GM12878 (cell line): ENCODE measurements around the gene SFMBT1. TPM values are rescaled to one million over a fixed set of nuclear protein-coding genes. Genes with fewer than 3 reads are reported as not detected.

Source experiments
- BACH1 ChIP-seq: fragments of 450-650 bp; IDR thresholded peaks from 2 replicates; pipeline ENCODE4 v1.6.1; 2017; ENCODE audit warnings: mild to moderate bottlenecking, borderline replicate concordance
- EGR1 ChIP-seq, 2 experiments: IDR thresholded peaks; 1 replicate in 1 of 2; 2 replicates in 1 of 2; pipeline ENCODE4 v1.6.1; 2011 to 2012; ENCODE audit warnings: low read depth in 2 of 2, low read length in 2 of 2, borderline replicate concordance in 1 of 2, mild to moderate bottlenecking in 1 of 2, moderate library complexity in 1 of 2
- KLF5 ChIP-seq: fragments of 450-650 bp; IDR thresholded peaks from 2 replicates; pipeline ENCODE4 v1.6.1; 2014; ENCODE audit warnings: mild to moderate bottlenecking; ENCODE audit not compliant: partially characterized antibody
- MEF2B ChIP-seq: fragments of 450-650 bp; IDR thresholded peaks from 2 replicates; pipeline ENCODE4 v1.6.1; 2018; ENCODE audit warnings: mild to moderate bottlenecking, moderate library complexity; ENCODE audit not compliant: partially characterized antibody, poor library complexity, severe bottlenecking
- MTA2 ChIP-seq: fragments of 450-650 bp; IDR thresholded peaks from 2 replicates; pipeline ENCODE4 v1.6.1; 2016; ENCODE audit warnings: low read depth, mild to moderate bottlenecking, moderate library complexity
- RAD21 ChIP-seq: IDR thresholded peaks from 2 replicates; pipeline ENCODE4 v1.6.1; 2011; ENCODE audit warnings: mild to moderate bottlenecking, low read depth, low read length, moderate library complexity; ENCODE audit not compliant: insufficient read depth
- SMC3 ChIP-seq: IDR thresholded peaks from 2 replicates; pipeline ENCODE4 v1.6.1; 2011; ENCODE audit warnings: low read length, improper control_type of control experiment, borderline replicate concordance
- SRF ChIP-seq, 2 experiments: IDR thresholded peaks; 2 replicates each; pipeline ENCODE4 v1.6.1; 2011; ENCODE audit warnings: low read depth in 2 of 2, low read length in 2 of 2, mild to moderate bottlenecking in 1 of 2, moderate library complexity in 1 of 2
- TCF3 ChIP-seq: IDR thresholded peaks from 2 replicates; pipeline ENCODE4 v1.6.1; 2012; ENCODE audit warnings: low read depth, mild to moderate bottlenecking, low read length, borderline replicate concordance; ENCODE audit not compliant: insufficient read depth
- YBX1 ChIP-seq: fragments of 450-650 bp; IDR thresholded peaks from 2 replicates; pipeline ENCODE4 v1.6.1; 2016; ENCODE audit warnings: antibody characterized with exemption
- ZNF24 ChIP-seq: fragments of 450-650 bp; IDR thresholded peaks from 2 replicates; pipeline ENCODE4 v1.6.1; 2017; ENCODE audit warnings: antibody characterized with exemption, mild to moderate bottlenecking
- polyA plus RNA-seq, 11 experiments: library from polyadenylated mRNA; depleted of rRNA in 4 of 11; unstranded in 6 of 11; stranded (reverse) in 5 of 11; fragments of >200 nt; fragmentation: Nextera tagmentation in 4 of 11; fragmentation: Illumina TruSeq in 1 of 11; extraction: Ambion mirVana in 4 of 11; extraction: Trizol in 1 of 11; gene quantifications; 1 replicate in 1 of 11; 2 replicates in 10 of 11; pipeline versions ENCODE4 v1.2.1 to v1.2.3, GENCODE V29; 2011 to 2016; ENCODE audit warnings: inconsistent platforms in 2 of 11, missing spikeins in 2 of 11, low read depth in 1 of 11
- total RNA-seq, 4 experiments: library from RNA; depleted of rRNA in 3 of 4; stranded (reverse); fragments of >200 nt in 3 of 4; fragmentation: Illumina TruSeq in 1 of 4; extraction: Trizol in 1 of 4; gene quantifications; 2 replicates each; pipeline versions ENCODE4 v1.2.1 to v1.2.3, GENCODE V29; 2013 to 2021
- TF ChIP-seq, protein P1 (sequence below), 3 experiments: IDR thresholded peaks in 2 of 3; conservative IDR thresholded peaks in 1 of 3; 2 replicates each; pipeline ENCODE4 v1.5.1; 2011; ENCODE audit warnings: low read depth in 3 of 3, low read length in 3 of 3, mild to moderate bottlenecking in 3 of 3, control low read depth in 2 of 3, moderate library complexity in 2 of 3, inconsistent platforms in 1 of 3, mixed read lengths in 1 of 3; ENCODE audit not compliant: control insufficient read depth in 2 of 3, insufficient read depth in 1 of 3; ENCODE audit errors: extremely low read depth in 1 of 3
- TF ChIP-seq, protein P2 (sequence below): fragments of 450-650 bp; formaldehyde crosslinking; IDR thresholded peaks from 2 replicates; pipeline ENCODE4 v1.5.0; 2022; ENCODE audit warnings: mild to moderate bottlenecking, missing genetic modification characterization
- TF ChIP-seq, protein P3 (sequence below): fragments of 450-650 bp; conservative IDR thresholded peaks from 2 replicates; pipeline ENCODE4 v1.6.1; 2017; ENCODE audit warnings: mild to moderate bottlenecking, moderate library complexity
- TF ChIP-seq, protein P4 (sequence below): fragments of 450-650 bp; IDR thresholded peaks from 2 replicates; pipeline ENCODE4 v1.6.1; 2017; ENCODE audit warnings: mild to moderate bottlenecking, moderate library complexity

The SFMBT1 gene
- total and polyA plus RNA-seq, 10 of the 15 experiments (the other 5 are each of a cell fraction or from before 2014, with no cell fraction given): 3.2 to 19.5 (median 11.4) TPM

DNA sequence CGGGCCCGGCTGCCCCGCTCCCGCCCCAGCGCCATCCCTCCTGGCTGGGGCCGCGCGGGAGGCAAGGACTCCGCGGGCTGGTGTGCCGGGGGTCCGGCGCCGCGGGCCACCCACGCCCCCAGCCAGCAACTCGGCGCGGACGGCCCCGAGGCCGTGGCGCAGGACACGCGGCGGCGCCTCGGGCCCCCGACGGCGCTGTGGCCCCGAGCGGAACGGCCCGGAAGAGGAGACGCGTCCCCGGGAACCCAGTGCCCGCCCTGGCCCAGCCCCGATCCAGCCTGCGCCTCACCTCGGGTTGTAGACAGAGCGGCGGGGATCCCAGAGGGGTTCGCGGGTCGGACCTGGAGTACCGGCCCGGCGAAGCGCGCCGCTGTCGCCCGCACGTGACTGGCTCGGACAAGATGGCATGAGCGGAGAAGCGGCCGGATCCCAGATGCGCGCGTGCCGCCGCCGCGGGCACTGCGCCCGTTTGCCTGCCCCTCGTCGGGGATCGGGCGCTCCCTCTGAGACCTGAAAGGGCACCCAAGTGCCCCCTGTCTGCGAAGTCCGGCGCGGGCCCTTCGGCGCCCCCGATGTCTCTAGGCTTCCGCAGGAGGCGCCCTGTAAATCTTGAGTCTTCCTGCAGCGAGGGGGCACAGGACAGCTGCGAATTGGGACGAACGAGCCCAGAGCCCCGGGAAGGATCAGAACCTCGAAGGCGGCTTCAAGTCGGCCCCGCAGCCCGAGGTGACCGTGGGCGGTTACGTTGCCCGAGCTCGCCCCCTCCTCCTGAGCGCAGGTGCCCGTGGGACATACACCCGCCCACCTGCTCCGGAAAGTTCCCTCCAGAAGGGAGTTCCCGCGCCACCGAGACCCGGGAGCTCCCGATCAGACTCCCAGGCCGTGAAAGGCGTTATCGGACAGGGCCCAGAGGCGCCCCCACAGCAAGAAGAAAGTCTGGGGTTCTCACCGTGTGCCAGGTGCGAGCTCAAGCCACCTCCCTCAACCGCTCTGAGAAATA is 598 bp upstream of the SFMBT1 start (continued):
- TF ChIP-seq SMC3 (peak; percentile 3; the same call in 1 of the 2 replicates), MTA2 (peak; percentile 18), RAD21 (peak; percentile 34), EGR1 (IDR thresholded peaks at IDR 0.05; ENCODE audit: borderline replicate concordance in 1 of 2, low read depth in 2 of 2, low read length in 2 of 2) (peak in 1 of 2 experiments; percentile 31; a peak in 1 of 3 replicates), YBX1 (no peak), BACH1 (0 out of 2 replicates have a peak, but pooled peaks have one; percentile 74), KLF5 (peak; percentile 62), MEF2B (peak; percentile 42), TCF3 (0 out of 2 replicates have a peak, but pooled peaks have one; percentile 2), ZNF24 (no peak), SRF (IDR thresholded peaks at IDR 0.05; ENCODE audit: low read depth in 2 of 2, low read length in 2 of 2) (no peak)
- TF ChIP-seq, protein P1, sequence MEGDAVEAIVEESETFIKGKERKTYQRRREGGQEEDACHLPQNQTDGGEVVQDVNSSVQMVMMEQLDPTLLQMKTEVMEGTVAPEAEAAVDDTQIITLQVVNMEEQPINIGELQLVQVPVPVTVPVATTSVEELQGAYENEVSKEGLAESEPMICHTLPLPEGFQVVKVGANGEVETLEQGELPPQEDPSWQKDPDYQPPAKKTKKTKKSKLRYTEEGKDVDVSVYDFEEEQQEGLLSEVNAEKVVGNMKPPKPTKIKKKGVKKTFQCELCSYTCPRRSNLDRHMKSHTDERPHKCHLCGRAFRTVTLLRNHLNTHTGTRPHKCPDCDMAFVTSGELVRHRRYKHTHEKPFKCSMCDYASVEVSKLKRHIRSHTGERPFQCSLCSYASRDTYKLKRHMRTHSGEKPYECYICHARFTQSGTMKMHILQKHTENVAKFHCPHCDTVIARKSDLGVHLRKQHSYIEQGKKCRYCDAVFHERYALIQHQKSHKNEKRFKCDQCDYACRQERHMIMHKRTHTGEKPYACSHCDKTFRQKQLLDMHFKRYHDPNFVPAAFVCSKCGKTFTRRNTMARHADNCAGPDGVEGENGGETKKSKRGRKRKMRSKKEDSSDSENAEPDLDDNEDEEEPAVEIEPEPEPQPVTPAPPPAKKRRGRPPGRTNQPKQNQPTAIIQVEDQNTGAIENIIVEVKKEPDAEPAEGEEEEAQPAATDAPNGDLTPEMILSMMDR (IDR thresholded peaks at IDR 0.05 in 2 of 3, conservative IDR thresholded peaks at IDR 0.05 in 1 of 3; ENCODE audit: control insufficient read depth in 2 of 3, extremely low read depth in 1 of 3, insufficient read depth in 1 of 3, low read depth in 3 of 3, low read length in 3 of 3): peak; percentile 56 to 68 (median 62)
- TF ChIP-seq, protein P2, sequence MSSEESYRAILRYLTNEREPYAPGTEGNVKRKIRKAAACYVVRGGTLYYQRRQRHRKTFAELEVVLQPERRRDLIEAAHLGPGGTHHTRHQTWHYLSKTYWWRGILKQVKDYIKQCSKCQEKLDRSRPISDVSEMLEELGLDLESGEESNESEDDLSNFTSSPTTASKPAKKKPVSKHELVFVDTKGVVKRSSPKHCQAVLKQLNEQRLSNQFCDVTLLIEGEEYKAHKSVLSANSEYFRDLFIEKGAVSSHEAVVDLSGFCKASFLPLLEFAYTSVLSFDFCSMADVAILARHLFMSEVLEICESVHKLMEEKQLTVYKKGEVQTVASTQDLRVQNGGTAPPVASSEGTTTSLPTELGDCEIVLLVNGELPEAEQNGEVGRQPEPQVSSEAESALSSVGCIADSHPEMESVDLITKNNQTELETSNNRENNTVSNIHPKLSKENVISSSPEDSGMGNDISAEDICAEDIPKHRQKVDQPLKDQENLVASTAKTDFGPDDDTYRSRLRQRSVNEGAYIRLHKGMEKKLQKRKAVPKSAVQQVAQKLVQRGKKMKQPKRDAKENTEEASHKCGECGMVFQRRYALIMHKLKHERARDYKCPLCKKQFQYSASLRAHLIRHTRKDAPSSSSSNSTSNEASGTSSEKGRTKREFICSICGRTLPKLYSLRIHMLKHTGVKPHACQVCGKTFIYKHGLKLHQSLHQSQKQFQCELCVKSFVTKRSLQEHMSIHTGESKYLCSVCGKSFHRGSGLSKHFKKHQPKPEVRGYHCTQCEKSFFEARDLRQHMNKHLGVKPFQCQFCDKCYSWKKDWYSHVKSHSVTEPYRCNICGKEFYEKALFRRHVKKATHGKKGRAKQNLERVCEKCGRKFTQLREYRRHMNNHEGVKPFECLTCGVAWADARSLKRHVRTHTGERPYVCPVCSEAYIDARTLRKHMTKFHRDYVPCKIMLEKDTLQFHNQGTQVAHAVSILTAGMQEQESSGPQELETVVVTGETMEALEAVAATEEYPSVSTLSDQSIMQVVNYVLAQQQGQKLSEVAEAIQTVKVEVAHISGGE: no peak
- TF ChIP-seq, protein P3, sequence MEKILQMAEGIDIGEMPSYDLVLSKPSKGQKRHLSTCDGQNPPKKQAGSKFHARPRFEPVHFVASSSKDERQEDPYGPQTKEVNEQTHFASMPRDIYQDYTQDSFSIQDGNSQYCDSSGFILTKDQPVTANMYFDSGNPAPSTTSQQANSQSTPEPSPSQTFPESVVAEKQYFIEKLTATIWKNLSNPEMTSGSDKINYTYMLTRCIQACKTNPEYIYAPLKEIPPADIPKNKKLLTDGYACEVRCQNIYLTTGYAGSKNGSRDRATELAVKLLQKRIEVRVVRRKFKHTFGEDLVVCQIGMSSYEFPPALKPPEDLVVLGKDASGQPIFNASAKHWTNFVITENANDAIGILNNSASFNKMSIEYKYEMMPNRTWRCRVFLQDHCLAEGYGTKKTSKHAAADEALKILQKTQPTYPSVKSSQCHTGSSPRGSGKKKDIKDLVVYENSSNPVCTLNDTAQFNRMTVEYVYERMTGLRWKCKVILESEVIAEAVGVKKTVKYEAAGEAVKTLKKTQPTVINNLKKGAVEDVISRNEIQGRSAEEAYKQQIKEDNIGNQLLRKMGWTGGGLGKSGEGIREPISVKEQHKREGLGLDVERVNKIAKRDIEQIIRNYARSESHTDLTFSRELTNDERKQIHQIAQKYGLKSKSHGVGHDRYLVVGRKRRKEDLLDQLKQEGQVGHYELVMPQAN: no peak; the same call in 1 of the 2 replicates
- TF ChIP-seq, protein P4, sequence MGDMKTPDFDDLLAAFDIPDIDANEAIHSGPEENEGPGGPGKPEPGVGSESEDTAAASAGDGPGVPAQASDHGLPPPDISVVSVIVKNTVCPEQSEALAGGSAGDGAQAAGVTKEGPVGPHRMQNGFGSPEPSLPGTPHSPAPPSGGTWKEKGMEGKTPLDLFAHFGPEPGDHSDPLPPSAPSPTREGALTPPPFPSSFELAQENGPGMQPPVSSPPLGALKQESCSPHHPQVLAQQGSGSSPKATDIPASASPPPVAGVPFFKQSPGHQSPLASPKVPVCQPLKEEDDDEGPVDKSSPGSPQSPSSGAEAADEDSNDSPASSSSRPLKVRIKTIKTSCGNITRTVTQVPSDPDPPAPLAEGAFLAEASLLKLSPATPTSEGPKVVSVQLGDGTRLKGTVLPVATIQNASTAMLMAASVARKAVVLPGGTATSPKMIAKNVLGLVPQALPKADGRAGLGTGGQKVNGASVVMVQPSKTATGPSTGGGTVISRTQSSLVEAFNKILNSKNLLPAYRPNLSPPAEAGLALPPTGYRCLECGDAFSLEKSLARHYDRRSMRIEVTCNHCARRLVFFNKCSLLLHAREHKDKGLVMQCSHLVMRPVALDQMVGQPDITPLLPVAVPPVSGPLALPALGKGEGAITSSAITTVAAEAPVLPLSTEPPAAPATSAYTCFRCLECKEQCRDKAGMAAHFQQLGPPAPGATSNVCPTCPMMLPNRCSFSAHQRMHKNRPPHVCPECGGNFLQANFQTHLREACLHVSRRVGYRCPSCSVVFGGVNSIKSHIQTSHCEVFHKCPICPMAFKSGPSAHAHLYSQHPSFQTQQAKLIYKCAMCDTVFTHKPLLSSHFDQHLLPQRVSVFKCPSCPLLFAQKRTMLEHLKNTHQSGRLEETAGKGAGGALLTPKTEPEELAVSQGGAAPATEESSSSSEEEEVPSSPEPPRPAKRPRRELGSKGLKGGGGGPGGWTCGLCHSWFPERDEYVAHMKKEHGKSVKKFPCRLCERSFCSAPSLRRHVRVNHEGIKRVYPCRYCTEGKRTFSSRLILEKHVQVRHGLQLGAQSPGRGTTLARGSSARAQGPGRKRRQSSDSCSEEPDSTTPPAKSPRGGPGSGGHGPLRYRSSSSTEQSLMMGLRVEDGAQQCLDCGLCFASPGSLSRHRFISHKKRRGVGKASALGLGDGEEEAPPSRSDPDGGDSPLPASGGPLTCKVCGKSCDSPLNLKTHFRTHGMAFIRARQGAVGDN: peak; percentile 60
